GM12873 (cell line): ENCODE measurements around the gene WDFY2.

Experiments
- TF ChIP-seq, protein P1 (sequence below): IDR thresholded peaks from 2 replicates; pipeline ENCODE4 v1.5.1; 2012; ENCODE audit warnings: low read depth, mild to moderate bottlenecking, moderate library complexity, low read length, control low read depth; ENCODE audit not compliant: insufficient read depth; ENCODE audit errors: missing control alignments

WDFY2 gene

DNA sequence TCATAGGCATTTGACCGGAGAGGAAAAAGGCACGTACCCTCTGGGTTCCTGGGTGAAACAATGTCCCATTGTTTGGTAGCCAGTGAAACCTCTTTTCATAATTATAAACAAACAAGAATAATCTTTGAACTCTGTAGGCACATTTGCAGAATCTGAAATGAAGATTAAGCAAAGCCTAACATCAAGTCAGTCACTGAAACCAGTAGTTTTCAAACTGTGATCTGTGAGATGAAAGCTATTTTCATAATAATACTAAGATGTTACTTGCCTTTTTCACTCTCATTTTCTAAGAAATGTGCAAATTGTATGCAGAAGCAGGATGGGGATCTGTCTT, 105.4 kb downstream of the WDFY2 start:
- TF ChIP-seq, protein P1, sequence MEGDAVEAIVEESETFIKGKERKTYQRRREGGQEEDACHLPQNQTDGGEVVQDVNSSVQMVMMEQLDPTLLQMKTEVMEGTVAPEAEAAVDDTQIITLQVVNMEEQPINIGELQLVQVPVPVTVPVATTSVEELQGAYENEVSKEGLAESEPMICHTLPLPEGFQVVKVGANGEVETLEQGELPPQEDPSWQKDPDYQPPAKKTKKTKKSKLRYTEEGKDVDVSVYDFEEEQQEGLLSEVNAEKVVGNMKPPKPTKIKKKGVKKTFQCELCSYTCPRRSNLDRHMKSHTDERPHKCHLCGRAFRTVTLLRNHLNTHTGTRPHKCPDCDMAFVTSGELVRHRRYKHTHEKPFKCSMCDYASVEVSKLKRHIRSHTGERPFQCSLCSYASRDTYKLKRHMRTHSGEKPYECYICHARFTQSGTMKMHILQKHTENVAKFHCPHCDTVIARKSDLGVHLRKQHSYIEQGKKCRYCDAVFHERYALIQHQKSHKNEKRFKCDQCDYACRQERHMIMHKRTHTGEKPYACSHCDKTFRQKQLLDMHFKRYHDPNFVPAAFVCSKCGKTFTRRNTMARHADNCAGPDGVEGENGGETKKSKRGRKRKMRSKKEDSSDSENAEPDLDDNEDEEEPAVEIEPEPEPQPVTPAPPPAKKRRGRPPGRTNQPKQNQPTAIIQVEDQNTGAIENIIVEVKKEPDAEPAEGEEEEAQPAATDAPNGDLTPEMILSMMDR, result no peak

DNA sequence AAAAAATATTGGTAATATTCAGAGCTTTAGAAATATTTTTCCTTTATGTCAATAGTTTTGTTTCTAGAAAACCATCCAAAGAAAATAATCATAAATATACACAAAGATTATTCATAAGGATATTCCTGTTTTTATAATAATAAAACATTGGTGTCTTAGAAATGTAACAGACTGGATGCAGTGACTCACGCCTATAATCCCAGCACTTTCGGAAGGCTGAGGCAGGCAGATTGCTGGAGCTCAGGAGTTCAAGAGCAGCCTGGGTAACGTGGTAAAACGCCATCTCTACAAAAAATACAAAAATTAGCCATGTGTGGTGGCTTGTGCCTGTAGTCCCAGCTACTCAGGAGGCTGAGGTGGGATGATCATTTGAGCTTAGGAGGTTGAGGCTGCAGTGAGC, 112.9 kb downstream of the WDFY2 start:
- TF ChIP-seq, protein P1, result no peak

DNA sequence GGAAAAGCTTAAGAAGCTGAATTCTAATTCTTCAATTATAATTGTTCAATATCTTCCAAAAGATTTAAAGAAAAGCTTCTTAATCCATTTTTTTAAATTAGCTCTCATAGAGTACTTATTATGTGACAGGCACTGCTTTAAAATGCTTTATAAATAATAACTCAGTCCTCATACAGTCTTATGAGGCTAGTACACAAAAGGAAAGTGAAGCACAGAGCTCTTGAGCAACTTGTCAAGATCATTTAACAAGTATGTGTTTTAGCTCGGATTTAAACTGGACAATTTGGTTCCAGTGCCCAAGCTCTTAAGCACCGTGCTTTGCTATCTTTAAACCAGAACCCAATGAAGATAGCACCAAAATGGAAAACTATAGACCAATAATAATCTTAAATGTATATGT, 113.6 kb downstream of the WDFY2 start:
- TF ChIP-seq, protein P1, result no peak

DNA sequence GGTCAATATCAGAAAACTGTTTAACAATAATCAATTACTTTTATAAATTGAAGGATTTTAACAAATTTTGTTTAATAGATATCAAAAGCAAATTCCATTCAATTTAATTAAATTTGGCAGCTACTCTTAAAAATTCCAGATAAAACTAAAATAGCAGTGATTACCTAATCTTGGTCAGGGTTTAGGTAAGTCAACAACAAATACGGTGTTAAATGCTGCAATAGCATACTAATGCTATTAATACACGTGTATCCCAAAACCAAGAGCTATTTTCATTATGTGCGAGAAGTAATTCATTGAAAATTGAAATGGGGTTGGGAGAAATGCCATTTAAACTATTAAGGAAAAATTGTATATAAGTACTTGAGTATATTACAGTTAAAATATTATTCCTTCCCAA, 114.1 kb downstream of the WDFY2 start:
- TF ChIP-seq, protein P1, result no peak

DNA sequence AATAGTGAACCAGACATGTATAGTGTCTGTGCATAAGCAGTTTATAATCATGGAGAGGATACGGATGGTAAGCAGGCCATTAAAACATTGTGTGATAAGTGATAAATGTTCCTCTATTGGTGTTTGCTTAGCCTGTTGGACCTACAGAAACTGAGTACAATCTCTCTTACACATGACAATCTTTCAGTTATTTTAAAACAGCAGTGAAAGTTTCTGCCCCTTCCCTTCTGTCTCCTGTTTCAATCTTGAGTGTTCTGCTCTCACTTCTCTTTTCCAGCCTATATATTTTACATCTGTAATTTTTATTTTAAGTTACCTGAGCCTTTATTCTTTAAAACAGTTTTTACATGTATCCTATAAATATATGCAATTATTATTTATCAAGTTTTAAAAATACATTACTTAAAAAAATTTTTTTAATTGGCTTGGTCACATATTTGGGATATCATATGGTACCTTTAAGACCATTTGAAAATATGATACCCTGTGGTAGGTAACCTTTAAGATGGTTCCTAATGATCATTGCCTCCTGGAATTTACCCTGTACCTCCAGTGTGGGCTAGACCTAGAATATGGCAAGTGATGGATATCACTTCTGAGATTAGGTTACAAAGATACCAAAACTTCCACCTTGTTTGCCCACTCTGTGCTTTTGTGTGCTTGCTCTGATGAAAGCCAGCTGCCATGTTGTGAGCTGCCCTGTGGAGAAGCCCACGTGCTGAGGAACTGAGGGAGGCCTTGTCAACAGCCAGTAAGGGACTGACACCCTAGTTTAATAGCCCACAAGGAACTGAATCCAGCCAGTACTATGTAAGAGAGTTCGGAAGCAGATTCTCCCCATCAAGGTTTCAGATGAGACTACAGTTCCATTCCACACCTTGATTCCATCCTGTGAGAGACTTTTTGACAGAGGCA, 120.4 kb downstream of the WDFY2 start:
- TF ChIP-seq, protein P1, result no peak

DNA sequence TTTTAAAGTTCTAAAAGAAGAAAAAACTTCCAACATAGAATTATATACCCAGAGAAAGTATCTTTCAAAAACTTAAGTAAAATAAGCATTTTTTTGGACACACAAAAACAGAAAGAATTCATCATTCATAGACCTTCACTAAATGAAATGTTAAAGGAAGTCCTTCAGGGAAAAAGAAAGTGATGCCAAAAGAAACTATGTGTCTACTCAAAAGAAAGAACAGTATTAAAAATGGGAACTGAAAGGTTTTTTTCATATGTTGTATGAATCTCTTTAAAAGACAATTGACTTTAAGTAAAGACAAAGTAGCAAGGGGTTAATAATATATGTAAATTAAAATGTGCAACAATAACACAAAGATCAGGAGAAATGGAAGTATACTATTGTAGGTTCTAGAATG, 123.2 kb downstream of the WDFY2 start:
- TF ChIP-seq, protein P1, result no peak

DNA sequence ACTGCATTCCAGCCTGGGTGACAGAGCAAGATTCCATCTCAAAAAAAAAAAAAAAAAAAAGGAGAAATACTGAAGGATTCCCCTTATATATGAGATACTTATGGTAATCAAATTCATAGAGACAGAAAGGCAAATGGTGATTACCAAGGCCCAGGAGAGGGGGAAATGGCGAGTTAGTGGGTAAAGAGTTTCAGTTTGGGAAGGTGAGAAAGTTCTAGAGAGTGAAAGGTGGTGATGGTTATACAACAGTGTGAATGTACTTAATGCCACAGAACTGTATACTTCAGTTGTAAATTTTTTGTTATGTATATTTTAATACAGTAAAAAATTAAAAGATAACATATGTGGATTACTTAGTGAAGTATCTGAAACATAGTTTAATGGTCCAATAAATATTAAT, 129.5 kb downstream of the WDFY2 start:
- TF ChIP-seq, protein P1, result no peak
